ENCODE data around the gene STX8. TPM values are rescaled to one million over a fixed set of nuclear protein-coding genes. Genes with fewer than 3 reads are reported as not detected.

STX8 gene
- total RNA-seq, 1 donor from 2014 or later: 58.4 TPM

DNA sequence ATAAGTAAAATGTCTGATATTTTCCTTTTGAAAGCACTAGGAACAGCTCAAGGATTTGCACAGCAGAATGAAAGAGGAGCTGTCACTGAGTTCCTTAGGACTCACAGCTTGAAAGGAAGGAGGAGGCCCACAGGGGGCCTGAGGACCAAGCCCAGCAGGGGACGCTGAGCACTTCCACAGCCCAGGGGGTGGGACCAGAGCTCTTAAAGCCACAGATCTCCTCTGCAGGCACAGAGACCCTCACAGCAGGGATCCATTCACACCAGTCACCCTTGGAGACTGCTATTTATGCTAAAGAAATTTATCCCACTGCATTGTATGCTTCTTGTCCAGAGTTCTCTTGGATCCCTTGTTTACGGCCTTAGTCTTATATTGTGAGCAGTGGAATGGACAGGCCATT is 253.3 kb downstream of the STX8 start:
- Histone ChIP-seq H3K27me3 (ENCODE audit: control insufficient read depth, insufficient read depth, low read length) (no peaks in the 10 kb centered on the region), H3K36me3 (ENCODE audit: control insufficient read depth, insufficient read depth, low read length) (no peaks in the 10 kb centered on the region), H3K4me3 (ENCODE audit: low read depth, low read length) (no peak overlapping the region)
- FAIRE-seq: no peak
- TF ChIP-seq, protein P1, sequence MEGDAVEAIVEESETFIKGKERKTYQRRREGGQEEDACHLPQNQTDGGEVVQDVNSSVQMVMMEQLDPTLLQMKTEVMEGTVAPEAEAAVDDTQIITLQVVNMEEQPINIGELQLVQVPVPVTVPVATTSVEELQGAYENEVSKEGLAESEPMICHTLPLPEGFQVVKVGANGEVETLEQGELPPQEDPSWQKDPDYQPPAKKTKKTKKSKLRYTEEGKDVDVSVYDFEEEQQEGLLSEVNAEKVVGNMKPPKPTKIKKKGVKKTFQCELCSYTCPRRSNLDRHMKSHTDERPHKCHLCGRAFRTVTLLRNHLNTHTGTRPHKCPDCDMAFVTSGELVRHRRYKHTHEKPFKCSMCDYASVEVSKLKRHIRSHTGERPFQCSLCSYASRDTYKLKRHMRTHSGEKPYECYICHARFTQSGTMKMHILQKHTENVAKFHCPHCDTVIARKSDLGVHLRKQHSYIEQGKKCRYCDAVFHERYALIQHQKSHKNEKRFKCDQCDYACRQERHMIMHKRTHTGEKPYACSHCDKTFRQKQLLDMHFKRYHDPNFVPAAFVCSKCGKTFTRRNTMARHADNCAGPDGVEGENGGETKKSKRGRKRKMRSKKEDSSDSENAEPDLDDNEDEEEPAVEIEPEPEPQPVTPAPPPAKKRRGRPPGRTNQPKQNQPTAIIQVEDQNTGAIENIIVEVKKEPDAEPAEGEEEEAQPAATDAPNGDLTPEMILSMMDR (IDR thresholded peaks at IDR 0.05; ENCODE audit: insufficient read depth, low read length, severe bottlenecking): no peak
- no peak for DNase-seq (ENCODE audit: low read depth)

DNA sequence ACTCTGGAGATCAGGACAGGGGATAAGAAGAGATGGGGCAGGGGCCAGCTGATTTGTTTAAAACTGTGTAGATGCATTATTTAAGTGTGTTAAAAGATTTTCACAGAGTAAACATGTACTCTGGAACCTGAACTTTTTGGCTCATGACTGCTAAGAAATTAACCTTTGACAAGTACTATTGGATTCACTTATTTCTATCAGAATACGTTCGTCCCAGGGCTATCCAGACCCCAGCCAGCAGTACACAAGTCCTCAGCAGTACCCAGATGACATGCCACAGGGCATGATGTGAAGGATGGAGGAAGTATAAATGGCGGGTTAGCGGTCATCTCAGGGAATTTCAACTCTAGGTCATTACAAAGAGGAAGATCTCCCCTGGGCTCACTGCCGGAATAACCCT is 253.7 kb downstream of the STX8 start:
- TF ChIP-seq, protein P1 (IDR thresholded peaks at IDR 0.05; ENCODE audit: insufficient read depth, low read length, severe bottlenecking): no peak
- Histone ChIP-seq H3K27me3 (ENCODE audit: control insufficient read depth, insufficient read depth, low read length) (no peaks in the 10 kb centered on the region), H3K4me3 (ENCODE audit: low read depth, low read length) (no peak overlapping the region), H3K36me3 (ENCODE audit: control insufficient read depth, insufficient read depth, low read length) (no peaks in the 10 kb centered on the region)
- DNase-seq (ENCODE audit: low read depth) (no peak), FAIRE-seq (no peak)

DNA sequence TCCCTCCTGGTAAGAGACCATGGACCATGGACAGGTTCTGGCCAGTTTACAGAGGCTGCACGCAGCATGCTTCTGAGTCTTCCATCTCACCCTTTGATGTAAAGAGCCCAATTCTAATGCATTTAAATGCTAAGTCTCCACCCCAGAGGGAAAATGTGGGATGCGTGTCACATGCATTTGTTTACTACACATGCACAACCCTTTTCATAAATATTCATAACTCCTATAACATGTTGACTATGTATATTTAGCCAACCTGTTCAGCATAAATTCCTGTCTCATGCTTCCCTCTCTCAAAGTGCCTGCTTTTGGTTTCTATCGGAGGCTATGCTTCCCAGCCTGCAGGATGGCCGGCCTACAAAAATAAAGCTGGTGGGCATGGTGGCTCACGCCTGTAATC is 260.3 kb downstream of the STX8 start:
- no peak overlapping the region for H3K4me3 ChIP-seq (ENCODE audit: low read depth, low read length)
- no peaks in the 10 kb centered on the region for H3K36me3 ChIP-seq (ENCODE audit: control insufficient read depth, insufficient read depth, low read length)
- no peak for DNase-seq (ENCODE audit: low read depth)
- FAIRE-seq: no peak
- TF ChIP-seq, protein P1 (IDR thresholded peaks at IDR 0.05; ENCODE audit: insufficient read depth, low read length, severe bottlenecking): no peak
- no peaks in the 10 kb centered on the region for H3K27me3 ChIP-seq (ENCODE audit: control insufficient read depth, insufficient read depth, low read length)

DNA sequence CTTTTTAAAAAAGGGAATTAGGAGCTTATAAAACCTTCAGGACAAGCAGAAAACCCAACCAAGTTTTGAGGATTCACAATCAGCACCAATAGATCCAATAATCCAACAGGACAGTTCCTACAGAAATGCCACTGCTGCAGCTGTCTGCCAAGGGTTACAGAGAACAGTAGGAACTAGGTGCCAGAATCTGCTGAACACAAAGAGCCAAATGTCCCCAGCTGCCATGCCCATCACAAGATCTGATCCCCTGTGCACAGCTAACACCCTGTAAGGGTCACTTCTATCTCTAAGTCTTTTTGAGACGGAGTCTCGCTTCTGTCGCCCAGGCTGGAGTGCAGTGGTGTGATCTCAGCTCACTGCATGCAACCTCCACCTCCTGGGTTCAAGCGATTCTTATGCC is 262.3 kb downstream of the STX8 start:
- H3K27me3 ChIP-seq (ENCODE audit: control insufficient read depth, insufficient read depth, low read length): no peaks in the 10 kb centered on the region
- TF ChIP-seq, protein P1 (IDR thresholded peaks at IDR 0.05; ENCODE audit: insufficient read depth, low read length, severe bottlenecking): no peak
- H3K4me3 ChIP-seq (ENCODE audit: low read depth, low read length): no peak overlapping the region
- no peak for DNase-seq (ENCODE audit: low read depth)
- no peaks in the 10 kb centered on the region for H3K36me3 ChIP-seq (ENCODE audit: control insufficient read depth, insufficient read depth, low read length)
- FAIRE-seq: no peak

DNA sequence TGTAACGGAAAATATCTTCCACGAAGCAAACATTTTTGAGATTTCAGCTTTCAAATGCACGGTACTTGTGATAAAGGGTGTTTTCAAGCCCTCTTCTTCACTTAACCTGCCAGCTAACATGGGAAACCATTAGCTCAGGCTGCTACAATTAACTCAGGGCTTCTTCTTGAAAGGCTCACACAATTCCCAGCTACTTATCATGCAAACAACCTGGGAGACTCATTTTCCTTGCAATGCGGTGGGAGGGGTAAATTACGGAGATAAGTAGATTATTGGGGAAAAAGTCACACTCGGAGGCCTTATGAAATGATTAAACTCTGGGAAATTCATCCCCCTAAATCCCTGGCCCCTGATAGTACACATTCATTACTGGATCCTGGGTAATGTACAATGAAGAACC is 266.4 kb downstream of the STX8 start:
- no peaks in the 10 kb centered on the region for H3K36me3 ChIP-seq (ENCODE audit: control insufficient read depth, insufficient read depth, low read length)
- TF ChIP-seq, protein P1 (IDR thresholded peaks at IDR 0.05; ENCODE audit: insufficient read depth, low read length, severe bottlenecking): no peak
- H3K27me3 ChIP-seq (ENCODE audit: control insufficient read depth, insufficient read depth, low read length): no peaks in the 10 kb centered on the region
- no peak for FAIRE-seq
- DNase-seq (ENCODE audit: low read depth): no peak
- no peak overlapping the region for H3K4me3 ChIP-seq (ENCODE audit: low read depth, low read length)

DNA sequence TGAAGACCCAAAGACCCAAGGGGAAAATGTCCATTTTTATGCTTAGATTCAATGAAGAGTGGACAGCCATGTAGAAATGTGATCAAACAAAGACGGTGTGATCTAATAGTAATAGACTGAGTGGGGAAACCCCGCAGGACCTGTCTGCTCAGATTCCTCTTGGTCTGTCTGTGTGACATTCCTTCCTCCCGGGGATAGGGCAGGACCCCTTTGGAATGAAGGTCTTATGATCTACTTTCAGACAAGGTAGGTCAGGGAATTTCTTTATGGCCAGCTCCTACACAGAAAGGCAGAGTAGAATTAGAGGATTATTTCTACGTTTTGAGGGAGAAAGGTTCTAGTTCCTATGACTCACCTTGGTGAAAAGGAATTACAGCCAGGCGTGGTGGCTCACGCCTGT is 267.6 kb downstream of the STX8 start:
- FAIRE-seq (no peak), DNase-seq (ENCODE audit: low read depth) (peak; percentile 33)
- Histone ChIP-seq H3K36me3 (ENCODE audit: control insufficient read depth, insufficient read depth, low read length) (no peaks in the 10 kb centered on the region), H3K27me3 (ENCODE audit: control insufficient read depth, insufficient read depth, low read length) (no peaks in the 10 kb centered on the region), H3K4me3 (ENCODE audit: low read depth, low read length) (no peak overlapping the region)
- TF ChIP-seq, protein P1 (IDR thresholded peaks at IDR 0.05; ENCODE audit: insufficient read depth, low read length, severe bottlenecking): no peak

All from bronchial epithelial cell (primary cell).